HG03575 (cell line): ENCODE data around the gene STRC.
"Not testable (repeated sequence)": the region's sequence is repeated elsewhere in the genome, so short reads cannot be mapped to it uniquely, and the experiment has no call there.

Experiments
- ATAC-seq: cut with Tn5 transposase; IDR thresholded peaks from one replicate; pipeline ENCODE4 v1.9.1; 2021; ENCODE audit not compliant: unreplicated experiment, insufficient number of reproducible peaks, low FRiP score; ENCODE audit errors: extremely low read depth

The STRC gene

DNA sequence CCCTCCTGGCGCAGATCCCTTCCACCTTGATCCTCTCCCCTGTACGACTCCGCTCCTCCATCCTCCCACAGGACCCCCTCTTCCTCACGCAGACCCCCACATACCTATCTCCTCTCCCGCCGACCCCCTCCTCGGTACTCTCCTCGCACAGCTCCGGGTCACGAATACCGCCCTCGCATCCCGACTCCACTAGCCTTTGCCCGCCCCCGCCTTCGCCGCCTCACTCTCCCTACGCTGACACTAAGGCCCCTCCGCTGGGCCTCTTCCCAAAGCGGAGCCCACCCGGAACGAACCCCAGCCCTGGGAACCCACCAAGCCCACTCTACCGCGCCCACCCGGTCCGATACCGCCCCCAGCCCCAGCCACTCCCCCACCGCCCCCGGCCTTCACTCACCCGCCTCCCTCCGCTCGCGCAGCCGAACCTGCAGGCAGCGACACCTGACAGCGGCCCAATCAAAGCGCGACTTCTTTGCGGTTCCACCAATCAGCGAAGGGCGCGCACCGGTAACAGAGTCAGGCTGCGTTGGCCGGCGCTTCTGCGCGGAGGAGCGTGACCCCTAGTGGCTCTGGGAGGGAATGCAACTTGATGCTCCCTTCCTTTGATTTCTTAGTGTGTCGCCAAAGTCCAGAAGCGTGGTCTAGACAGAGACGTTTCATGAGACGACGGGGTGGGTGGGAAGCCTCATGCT lies 28.7 kb downstream of the STRC start, which contains the start of gene PPIP5K1:
TSS of gene PPIP5K1 (minus strand) at position 431 of the 689 bp plus-strand sequence. CDS start 5,704 bp downstream, outside the sequence.
- peak; percentile 73 for ATAC-seq

GRCh38 chr15:43574607-43575006 lies 44.0 kb downstream of the STRC start:
- ATAC-seq = not testable (repeated sequence)

DNA sequence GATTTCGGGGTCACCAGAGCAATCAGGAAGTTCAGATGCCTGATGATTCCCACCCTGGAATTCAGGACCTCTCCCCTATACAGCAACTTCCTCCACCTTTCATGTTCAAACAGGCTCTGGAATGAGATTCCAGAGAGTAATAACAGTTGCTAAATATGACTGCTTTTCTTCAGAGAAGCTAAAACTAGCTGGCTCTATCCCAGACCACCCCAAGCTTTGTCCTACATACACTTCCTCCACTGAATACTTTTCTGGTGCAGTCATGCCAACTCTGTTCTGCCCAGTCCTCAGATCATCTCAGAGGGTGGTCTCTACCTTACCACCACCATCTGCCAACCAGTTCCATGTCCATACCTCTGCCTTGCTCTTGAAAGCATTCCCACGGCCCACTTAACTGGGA lies 52.0 kb downstream of the STRC start:
- not testable (repeated sequence) for ATAC-seq

GRCh38 chr15:43563793-43564192 lies 54.8 kb downstream of the STRC start:
- not testable (repeated sequence) for ATAC-seq

DNA sequence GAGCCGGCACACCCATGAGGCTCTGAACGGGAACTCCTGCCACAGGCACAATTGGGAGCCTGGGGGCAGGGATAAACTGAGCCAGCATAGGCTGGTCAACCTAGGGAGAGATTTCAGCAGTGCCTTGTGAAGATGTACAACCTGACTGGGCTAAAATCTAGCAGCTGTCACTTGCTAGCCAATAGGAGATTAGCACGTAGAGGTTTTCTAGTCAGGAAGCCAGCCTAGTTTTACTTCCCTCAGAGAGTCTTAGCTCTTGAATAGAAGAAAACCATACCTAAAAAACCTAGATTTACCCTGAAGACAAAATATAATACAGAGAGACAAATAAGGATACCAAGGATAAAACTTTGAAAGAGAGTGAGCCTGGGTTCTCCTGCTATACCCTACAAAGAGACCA lies 55.8 kb downstream of the STRC start:
- not testable (repeated sequence) for ATAC-seq

GRCh38 chr15:43552986-43553385 lies 65.6 kb downstream of the STRC start:
- no peak for ATAC-seq

- no peak for ATAC-seq
Measured at GRCh38 chr15:43552256-43552655, 66.3 kb downstream of the STRC start.

- no peak for ATAC-seq
Measured at GRCh38 chr15:43550527-43551363, 67.9 kb downstream of the STRC start.
